ENCODE results near the gene B3GALT6. TPM values are rescaled to one million over a fixed set of nuclear protein-coding genes. Genes with fewer than 3 reads are reported as not detected.

B3GALT6 gene
- polyA plus RNA-seq, 1 donor from 2014 or later = 5.6 TPM

DNA sequence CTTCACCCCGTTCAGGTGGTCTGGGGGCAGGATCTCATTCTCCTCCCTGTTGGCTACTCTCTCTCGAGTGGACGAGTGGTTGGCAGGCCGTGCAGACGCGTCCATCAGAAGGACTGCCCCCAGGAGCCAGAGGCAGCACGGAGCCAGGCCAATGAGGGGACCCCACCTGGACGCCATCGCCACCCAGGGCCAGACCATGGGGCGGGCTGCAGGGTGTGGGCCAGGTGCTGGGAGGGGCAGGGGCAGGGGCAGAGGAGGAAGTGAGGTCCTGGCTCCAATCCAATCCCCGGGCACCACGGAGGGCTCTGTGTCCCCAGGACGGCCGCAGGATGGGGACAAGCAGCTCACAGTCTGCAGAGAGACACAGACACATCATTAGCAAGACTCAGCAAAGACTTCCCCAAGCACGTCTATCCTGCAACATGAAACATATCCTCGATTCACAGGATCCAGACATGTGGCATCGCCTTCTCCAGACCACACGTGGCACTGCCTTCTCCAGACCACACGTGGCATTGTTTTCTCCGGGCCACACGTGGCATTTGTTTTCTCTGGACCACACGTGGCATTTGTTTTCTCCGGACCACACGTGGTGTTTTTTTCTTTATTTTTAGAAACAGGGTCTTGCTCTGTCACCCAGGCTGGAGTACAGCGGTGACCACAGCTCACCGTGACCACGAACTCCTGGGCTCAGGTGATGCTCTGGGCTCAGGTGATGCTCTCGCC, 3.3 kb upstream of the B3GALT6 start:
- Mint-ChIP-seq H3K4me3 (peak overlapping the region in 1 of 4 donors; percentile 54), H3K27ac (no peak overlapping the region), H3K9me3 (no peaks in the 10 kb centered on the region)

GRCh38 chr1:1229770-1230169, 2.3 kb upstream of the B3GALT6 start:
- Mint-ChIP-seq H3K4me1 (peaks cover 3 to 22% (median 19%) of the 10 kb centered on the region in 3 donors), H3K9me3 (no peaks in the 10 kb centered on the region), H3K27ac (peak overlapping the region in 1 of 3 donors; percentile 93), H3K27me3 (no peaks in the 10 kb centered on the region), H3K36me3 (no peaks in the 10 kb centered on the region), H3K4me3 (peak overlapping the region; percentile 45 to 88 (median 70))

More for the DNA sequence above, 3.3 kb upstream of the B3GALT6 start:
- Mint-ChIP-seq H3K27me3 (no peaks in the 10 kb centered on the region), H3K36me3 (no peaks in the 10 kb centered on the region), H3K4me1 (peaks cover 3 to 18% (median 15%) of the 10 kb centered on the region in 3 donors)

DNA sequence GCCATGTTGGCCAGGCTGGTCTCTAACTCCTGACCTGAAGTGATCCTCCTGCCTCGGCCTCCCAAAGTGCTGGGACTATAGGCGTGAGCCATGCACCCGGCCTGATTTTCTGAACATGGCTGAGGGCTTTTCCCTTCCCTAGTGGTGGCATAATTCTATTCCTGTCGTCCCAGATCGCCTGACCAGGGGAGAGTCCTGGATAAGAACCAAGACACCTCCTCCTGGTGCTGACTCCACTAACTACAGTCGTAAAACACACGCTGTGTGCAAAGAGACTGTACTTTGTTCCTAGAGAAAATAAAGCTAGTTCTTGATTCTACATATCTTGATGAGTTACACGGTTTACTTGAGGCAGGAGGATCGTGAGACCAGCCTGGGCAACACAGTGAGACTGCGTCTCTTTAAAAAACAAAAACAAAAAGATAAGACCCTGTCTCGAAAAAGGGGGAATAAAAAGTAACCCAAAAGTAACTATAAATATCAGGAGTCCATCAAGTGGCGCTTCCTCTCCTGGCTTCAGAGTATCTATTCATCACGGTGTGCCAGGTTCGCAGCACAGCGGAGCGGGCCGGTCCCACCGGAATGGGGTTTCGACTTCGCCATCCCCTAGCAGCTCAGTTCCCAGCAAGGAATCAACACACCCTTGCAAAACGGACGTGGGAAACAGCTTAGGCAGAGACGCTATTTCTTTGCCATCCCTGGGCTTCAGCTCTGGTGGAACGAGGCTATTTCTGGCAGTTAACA, 1.2 kb upstream of the B3GALT6 start:
- no peaks in the 10 kb centered on the region for H3K9me3 Mint-ChIP-seq
- no peaks in the 10 kb centered on the region for H3K36me3 Mint-ChIP-seq
- peak overlapping the region; percentile 86 to 93 (median 93) for H3K27ac Mint-ChIP-seq
- peaks cover 3 to 20% (median 19%) of the 10 kb centered on the region in 3 donors for H3K4me1 Mint-ChIP-seq
- no peaks in the 10 kb centered on the region for H3K27me3 Mint-ChIP-seq
- H3K4me3 Mint-ChIP-seq = peak overlapping the region; percentile 91 to 97 (median 95)

GRCh38 chr1:1231400-1232207, 433 bp upstream of the B3GALT6 start, which contains the start of gene SDF4:
Gene SDF4 (minus strand): TSS chr1:1232001. CDS start chr1:1228772, 3,229 bp downstream.
- Mint-ChIP-seq H3K27ac (peak within 1 kb of the TSS; percentile 86 to 93 (median 93)), H3K36me3 (no peaks in the 10 kb centered on the region), H3K27me3 (no peaks in the 10 kb centered on the region), H3K4me1 (peaks cover 3 to 20% (median 19%) of the 10 kb centered on the region in 3 donors), H3K4me3 (peak within 1 kb of the TSS; percentile 91 to 97 (median 95)), H3K9me3 (no peaks in the 10 kb centered on the region)

DNA sequence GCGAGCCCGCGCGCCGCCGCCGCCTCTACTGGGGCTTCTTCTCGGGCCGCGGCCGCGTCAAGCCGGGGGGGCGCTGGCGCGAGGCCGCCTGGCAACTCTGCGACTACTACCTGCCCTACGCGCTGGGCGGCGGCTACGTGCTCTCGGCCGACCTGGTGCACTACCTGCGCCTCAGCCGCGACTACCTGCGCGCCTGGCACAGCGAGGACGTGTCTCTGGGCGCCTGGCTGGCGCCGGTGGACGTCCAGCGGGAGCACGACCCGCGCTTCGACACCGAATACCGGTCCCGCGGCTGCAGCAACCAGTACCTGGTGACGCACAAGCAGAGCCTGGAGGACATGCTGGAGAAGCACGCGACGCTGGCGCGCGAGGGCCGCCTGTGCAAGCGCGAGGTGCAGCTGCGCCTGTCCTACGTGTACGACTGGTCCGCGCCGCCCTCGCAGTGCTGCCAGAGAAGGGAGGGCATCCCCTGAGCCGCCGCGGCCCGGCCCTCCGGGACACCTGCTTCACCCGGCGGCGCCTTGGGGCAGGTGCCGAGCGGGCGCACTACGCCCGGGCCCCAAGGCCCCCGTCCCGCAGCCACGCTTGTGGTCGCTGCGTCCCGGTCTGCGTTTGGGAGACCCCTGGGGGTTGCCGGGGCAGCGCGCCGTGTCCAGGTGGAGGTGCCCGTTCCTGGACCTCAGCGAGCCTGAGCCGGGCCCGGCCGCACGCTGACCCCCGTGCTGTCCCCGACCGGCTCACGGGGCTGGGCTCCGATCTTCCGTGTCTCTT, 944 bp downstream of the B3GALT6 start:
- Mint-ChIP-seq H3K4me1 (peaks cover 3 to 20% (median 19%) of the 10 kb centered on the region in 3 donors), H3K36me3 (no peaks in the 10 kb centered on the region), H3K27me3 (peaks cover 2% of the 10 kb centered on the region), H3K9me3 (no peaks in the 10 kb centered on the region), H3K4me3 (peak overlapping the region; percentile 65 to 86 (median 82)), H3K27ac (peak overlapping the region in 2 of 3 donors; percentile 59 to 75)

- Mint-ChIP-seq H3K36me3 (no peaks in the 10 kb centered on the region), H3K27ac (peak overlapping the region in 2 of 3 donors; percentile 59 to 75), H3K4me1 (peaks cover 3 to 20% (median 19%) of the 10 kb centered on the region in 3 donors), H3K27me3 (peaks cover 2% of the 10 kb centered on the region), H3K4me3 (peak overlapping the region; percentile 65 to 86 (median 82)), H3K9me3 (no peaks in the 10 kb centered on the region)
Observed at GRCh38 chr1:1233567-1233892, 1.5 kb downstream of the B3GALT6 start.

- peaks cover 4% of the 10 kb centered on the region for H3K27me3 Mint-ChIP-seq
- H3K4me3 Mint-ChIP-seq = peak overlapping the region; percentile 8 to 86 (median 74)
- H3K36me3 Mint-ChIP-seq = no peaks in the 10 kb centered on the region
- peak overlapping the region in 2 of 3 donors; percentile 31 to 75 for H3K27ac Mint-ChIP-seq
- H3K9me3 Mint-ChIP-seq = no peaks in the 10 kb centered on the region
- H3K4me1 Mint-ChIP-seq = peaks cover 3 to 20% (median 19%) of the 10 kb centered on the region in 3 donors
Observed at GRCh38 chr1:1234180-1234808, 2.3 kb downstream of the B3GALT6 start.

GRCh38 chr1:1235016-1235744, 3.1 kb downstream of the B3GALT6 start:
- Mint-ChIP-seq H3K27ac (no peak overlapping the region), H3K9me3 (no peaks in the 10 kb centered on the region), H3K4me1 (peaks cover 3 to 12% (median 12%) of the 10 kb centered on the region in 3 donors), H3K4me3 (peak overlapping the region in 2 of 4 donors; percentile 14 to 43), H3K27me3 (peaks cover 7% of the 10 kb centered on the region), H3K36me3 (no peaks in the 10 kb centered on the region)

GRCh38 chr1:1236176-1236763, 4.2 kb downstream of the B3GALT6 start:
- Mint-ChIP-seq H3K4me1 (peaks cover 0 to 8% (median 8%) of the 10 kb centered on the region in 3 donors), H3K4me3 (no peak overlapping the region), H3K27ac (no peak overlapping the region), H3K27me3 (peaks cover 8% of the 10 kb centered on the region), H3K9me3 (no peaks in the 10 kb centered on the region), H3K36me3 (no peaks in the 10 kb centered on the region)

DNA sequence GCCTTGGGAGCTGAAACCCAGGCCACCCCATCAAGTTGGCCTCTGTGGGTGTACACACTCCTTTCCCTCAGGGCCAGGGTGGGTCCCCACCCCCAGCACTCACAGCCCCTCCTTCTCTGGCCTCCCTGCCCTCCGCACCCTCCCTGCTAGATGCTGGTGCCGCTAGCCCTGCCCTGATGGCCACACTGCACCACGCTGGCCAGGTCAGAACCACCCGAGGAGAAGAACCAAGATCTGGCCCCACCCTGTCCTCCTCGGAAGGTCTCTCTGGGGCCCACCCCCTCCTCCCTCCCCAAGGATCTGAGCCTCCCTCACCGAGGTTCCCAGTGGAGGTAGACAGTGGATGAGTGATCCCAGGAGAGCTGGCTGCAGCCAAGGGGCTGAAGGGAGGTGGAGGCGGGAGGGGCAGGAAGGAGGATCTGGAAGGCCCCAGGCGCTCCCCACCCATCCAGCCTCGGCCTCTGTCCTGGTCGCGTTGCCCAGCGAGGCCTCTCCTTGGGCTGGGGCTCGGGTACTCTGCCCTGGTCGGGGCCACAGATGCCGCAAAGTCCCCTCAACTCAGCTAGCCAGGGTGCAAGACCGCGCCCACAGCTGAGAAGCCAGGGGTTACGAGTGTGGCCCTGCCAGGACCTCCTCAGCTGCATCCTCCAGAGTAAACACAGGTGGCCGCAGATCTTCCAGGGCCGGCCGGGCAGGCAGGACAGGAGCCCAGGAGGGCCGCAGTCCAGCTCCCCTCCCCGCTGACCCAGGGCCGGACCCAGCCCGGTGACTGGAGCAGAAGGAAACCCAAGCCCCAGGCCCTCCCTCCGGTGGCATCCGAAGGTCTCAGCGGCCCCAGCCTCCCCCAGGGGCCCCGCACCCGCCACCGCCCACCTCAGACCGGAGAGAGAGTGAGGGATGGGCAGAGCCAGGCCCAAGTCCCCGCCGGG, 5.2 kb downstream of the B3GALT6 start:
- Mint-ChIP-seq H3K27me3 (peaks cover 8% of the 10 kb centered on the region), H3K4me1 (peaks cover 0 to 8% (median 8%) of the 10 kb centered on the region in 3 donors), H3K27ac (no peak overlapping the region), H3K4me3 (peak overlapping the region in 1 of 4 donors; percentile 75), H3K9me3 (no peaks in the 10 kb centered on the region), H3K36me3 (no peaks in the 10 kb centered on the region)

DNA sequence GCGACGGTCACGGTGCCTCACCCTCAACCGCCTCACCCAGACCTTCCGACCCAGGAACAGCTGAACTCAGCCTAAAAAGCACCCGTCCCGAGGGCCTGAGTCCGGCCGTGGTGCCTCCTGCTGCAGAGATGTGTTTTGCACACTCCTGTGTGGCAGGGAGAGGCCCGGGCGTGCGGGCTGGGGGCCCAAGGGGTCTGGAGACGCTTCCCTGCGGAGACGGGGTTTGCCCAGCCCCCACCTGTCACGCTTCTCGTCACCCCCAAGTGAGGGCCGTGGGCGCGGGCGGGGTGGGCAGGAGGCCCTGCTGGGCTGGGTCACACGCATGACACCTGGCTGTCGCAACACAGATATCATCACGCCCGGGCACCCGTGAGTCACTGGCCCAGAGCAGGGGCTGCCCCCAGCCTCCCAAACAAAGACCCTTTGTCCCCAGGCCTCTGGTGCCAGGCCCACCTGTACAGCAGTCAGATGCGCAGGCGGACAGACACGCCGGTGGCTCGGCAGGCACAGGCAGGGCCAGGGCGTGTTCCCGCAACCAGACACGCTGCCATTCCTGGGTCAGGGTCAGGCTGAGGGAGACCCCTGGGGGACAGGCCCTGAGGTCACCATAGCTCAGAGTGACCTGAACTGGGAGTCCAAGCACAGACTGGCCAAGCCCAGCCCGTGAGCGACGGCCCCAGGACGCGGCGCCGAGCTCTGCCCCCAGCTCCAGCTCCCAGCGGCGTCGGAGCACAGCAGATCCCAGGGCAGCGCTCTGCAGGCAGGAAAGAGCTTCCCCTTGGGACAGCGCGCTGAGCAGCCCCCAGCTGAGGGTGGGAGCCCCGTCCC, 6.1 kb downstream of the B3GALT6 start:
- Mint-ChIP-seq H3K4me3 (no peak overlapping the region), H3K4me1 (peaks cover 0 to 8% (median 8%) of the 10 kb centered on the region in 3 donors), H3K27ac (no peak overlapping the region), H3K27me3 (peaks cover 8% of the 10 kb centered on the region), H3K9me3 (no peaks in the 10 kb centered on the region), H3K36me3 (no peaks in the 10 kb centered on the region)
